Gastrocnemius medialis (tissue), 4 donors: ENCODE results near the gene PPP1R26. TPM values are rescaled to one million over a fixed set of nuclear protein-coding genes. Genes with fewer than 3 reads are reported as not detected.
"Not testable (repeated sequence)": the region's sequence is repeated elsewhere in the genome, so short reads cannot be mapped to it uniquely, and the experiment has no call there.

ENCODE experiments used
- ATAC-seq, 2 donors: fragments of 150-250 bp; one replicate each; pipeline ENCODE4 v1.9.1; 2016
- DNase-seq, 2 donors: peaks; one replicate each; pipeline ENCODE4 v3.0.0-alpha.2; 2019
- H3K27ac ChIP-seq, 4 donors: fragments of 200-600 bp; sonication (generic); 1 replicate in 1 of 4; 2 replicates in 3 of 4; pipeline ENCODE4 v1.5.1; 2016 to 2018; ENCODE audit warnings: mild to moderate bottlenecking in 2 of 4, moderate library complexity in 1 of 4
- H3K27me3 ChIP-seq, 3 donors: fragments of 200-600 bp; sonication (generic) in 2 of 3; 1 replicate in 1 of 3; 2 replicates in 2 of 3; pipeline versions ENCODE4 v1.5.1 to v1.6.0; 2016 to 2019; ENCODE audit warnings: mild to moderate bottlenecking in 1 of 3, moderate library complexity in 1 of 3
- H3K36me3 ChIP-seq, 2 donors: fragments of 200-600 bp; sonication (generic) in 1 of 2; one replicate each; pipeline ENCODE4 v1.5.1; 2017 to 2018
- H3K4me1 ChIP-seq, 2 donors: fragments of 200-600 bp; sonication (generic) in 1 of 2; one replicate each; pipeline ENCODE4 v1.5.1; 2016 to 2017; ENCODE audit warnings: mild to moderate bottlenecking in 2 of 2
- H3K4me3 ChIP-seq, 4 donors: fragments of 200-600 bp; sonication (generic) in 3 of 4; 1 replicate in 1 of 4; 2 replicates in 3 of 4; pipeline ENCODE4 v1.5.1; 2016 to 2019; ENCODE audit warnings: mild to moderate bottlenecking in 2 of 4
- H3K9me3 ChIP-seq, 3 donors: fragments of 200-600 bp; sonication (generic) in 2 of 3; 1 replicate in 1 of 3; 2 replicates in 2 of 3; pipeline ENCODE4 v1.5.1; 2016 to 2019
- CTCF ChIP-seq, 5 experiments: fragments of 450-650 bp in 3 of 5; fragments of 200-600 bp in 2 of 5; sonication (generic) in 2 of 5; IDR thresholded peaks in 4 of 5; conservative IDR thresholded peaks in 1 of 5; 1 replicate in 4 of 5; 2 replicates in 1 of 5; pipeline ENCODE4 v1.5.1; 2016 to 2019; ENCODE audit warnings: antibody characterized with exemption in 5 of 5, mild to moderate bottlenecking in 3 of 5, moderate library complexity in 3 of 5
- POLR2A ChIP-seq, 2 donors: fragments of 450-650 bp; IDR thresholded peaks; one replicate each; pipeline ENCODE4 v1.6.1; 2017; ENCODE audit warnings: antibody characterized with exemption in 2 of 2, mild to moderate bottlenecking in 2 of 2, moderate library complexity in 2 of 2
- in situ Hi-C, 4 donors: fragments of 200-750 bp; cut with MboI; loops; one replicate each; pipeline versions ENCODE4 v1.15.0 to v1.8.0; 2017; ENCODE audit warnings: low sequenced_read_pairs in 4 of 4
- intact Hi-C: fragments of 100-400 bp; cut with DNase I; formaldehyde crosslinking; loops from one replicate; pipeline ENCODE4 v1.15.1; 2023; ENCODE audit warnings: low total_unique reads
- total RNA-seq, 4 donors: library from RNA; depleted of rRNA; stranded (reverse); fragments of >200 nt; gene quantifications; one replicate each; pipeline versions ENCODE4 v1.1.0 to v1.2.3, GENCODE V29; 2016

The PPP1R26 gene
- total RNA-seq, 4 donors from 2014 or later: 2.6 to 7.1 (median 5.1) TPM

DNA sequence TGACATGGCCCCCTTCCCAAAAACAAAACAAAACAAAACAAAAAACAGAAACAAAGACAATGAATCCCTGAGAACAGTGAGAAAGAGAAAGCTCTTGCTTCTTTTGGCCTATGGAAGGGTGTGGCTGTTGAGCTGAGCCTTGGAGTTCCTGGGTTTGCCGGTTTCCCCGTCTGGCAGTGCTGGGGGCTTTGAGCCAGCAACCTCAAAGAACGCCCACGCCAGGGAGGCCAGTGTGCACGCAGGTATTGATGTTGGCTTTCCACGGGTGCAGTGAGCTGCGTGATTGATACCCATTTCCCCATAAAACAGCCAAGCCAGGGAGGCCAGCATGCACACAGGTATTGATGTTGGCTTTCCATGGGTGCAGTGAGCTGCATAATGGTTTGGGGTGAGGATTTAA lies 33.3 kb downstream of the PPP1R26 start:
- Histone ChIP-seq H3K4me3 (no peak overlapping the region), H3K4me1 (no peaks in the 10 kb centered on the region), H3K36me3 (no peaks in the 10 kb centered on the region), H3K27ac (no peak overlapping the region), H3K9me3 (no peaks in the 10 kb centered on the region), H3K27me3 (no peaks in the 10 kb centered on the region)
- intact Hi-C loops: no loop called here
- no peak for ATAC-seq
- no peak for DNase-seq
- TF ChIP-seq POLR2A (IDR thresholded peaks at IDR 0.05) (no peak), CTCF (IDR thresholded peaks at IDR 0.05 in 4 of 5, conservative IDR thresholded peaks at IDR 0.05 in 1 of 5) (no peak)
- in situ Hi-C loops: no loop called here

DNA sequence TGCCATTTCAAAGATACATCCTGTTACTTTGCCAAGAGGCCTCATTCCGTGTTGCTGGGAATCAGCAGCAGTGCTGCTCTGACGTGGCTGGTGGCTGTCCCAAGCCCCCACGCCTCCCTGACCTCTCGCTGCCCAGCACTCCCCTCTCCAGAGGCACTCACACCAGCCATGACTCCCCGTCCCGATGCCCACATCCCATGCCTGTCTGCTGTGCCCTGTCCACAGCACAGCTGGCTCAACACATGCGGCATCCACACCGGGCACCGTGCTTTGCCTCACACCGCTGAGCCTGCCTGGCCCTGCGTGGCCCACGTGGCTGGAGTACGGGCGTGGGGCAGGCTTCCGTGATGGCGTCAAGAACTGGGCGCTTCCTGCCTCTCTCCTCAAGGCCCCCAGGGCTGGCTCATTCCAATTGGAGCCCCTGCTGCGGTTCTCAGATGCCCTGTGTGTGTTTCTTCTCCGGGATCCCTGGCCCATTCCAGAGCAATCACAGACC lies 33.8 kb downstream of the PPP1R26 start:
- Histone ChIP-seq H3K4me1 (no peaks in the 10 kb centered on the region), H3K36me3 (no peaks in the 10 kb centered on the region), H3K4me3 (no peak overlapping the region), H3K9me3 (no peaks in the 10 kb centered on the region), H3K27ac (no peak overlapping the region), H3K27me3 (peaks cover 0 to 1% (median 0%) of the 10 kb centered on the region in 3 donors)
- TF ChIP-seq POLR2A (IDR thresholded peaks at IDR 0.05) (no peak), CTCF (IDR thresholded peaks at IDR 0.05 in 4 of 5, conservative IDR thresholded peaks at IDR 0.05 in 1 of 5) (no peak)
- no peak for ATAC-seq
- intact Hi-C loops: no loop called here
- in situ Hi-C loops: no loop called here
- no peak for DNase-seq

GRCh38 chr9:135513906-135514305 lies 34.3 kb downstream of the PPP1R26 start:
- ATAC-seq, intact Hi-C loops, H3K4me3 ChIP-seq, H3K36me3 ChIP-seq, DNase-seq, H3K4me1 ChIP-seq, H3K27ac ChIP-seq, H3K9me3 ChIP-seq, H3K27me3 ChIP-seq, in situ Hi-C loops: not testable (repeated sequence)

GRCh38 chr9:135514342-135515082 lies 34.9 kb downstream of the PPP1R26 start:
- Histone ChIP-seq H3K9me3 (no peaks in the 10 kb centered on the region), H3K36me3 (no peaks in the 10 kb centered on the region), H3K4me3 (no peak overlapping the region), H3K4me1 (no peaks in the 10 kb centered on the region), H3K27ac (no peak overlapping the region), H3K27me3 (peaks cover 0 to 2% (median 0%) of the 10 kb centered on the region in 3 donors)
- in situ Hi-C loops: no loop called here
- DNase-seq (no peak), ATAC-seq (no peak)
- intact Hi-C loops: no loop called here
- TF ChIP-seq CTCF (IDR thresholded peaks at IDR 0.05 in 4 of 5, conservative IDR thresholded peaks at IDR 0.05 in 1 of 5): no peak
- TF ChIP-seq POLR2A (IDR thresholded peaks at IDR 0.05): no peak

DNA sequence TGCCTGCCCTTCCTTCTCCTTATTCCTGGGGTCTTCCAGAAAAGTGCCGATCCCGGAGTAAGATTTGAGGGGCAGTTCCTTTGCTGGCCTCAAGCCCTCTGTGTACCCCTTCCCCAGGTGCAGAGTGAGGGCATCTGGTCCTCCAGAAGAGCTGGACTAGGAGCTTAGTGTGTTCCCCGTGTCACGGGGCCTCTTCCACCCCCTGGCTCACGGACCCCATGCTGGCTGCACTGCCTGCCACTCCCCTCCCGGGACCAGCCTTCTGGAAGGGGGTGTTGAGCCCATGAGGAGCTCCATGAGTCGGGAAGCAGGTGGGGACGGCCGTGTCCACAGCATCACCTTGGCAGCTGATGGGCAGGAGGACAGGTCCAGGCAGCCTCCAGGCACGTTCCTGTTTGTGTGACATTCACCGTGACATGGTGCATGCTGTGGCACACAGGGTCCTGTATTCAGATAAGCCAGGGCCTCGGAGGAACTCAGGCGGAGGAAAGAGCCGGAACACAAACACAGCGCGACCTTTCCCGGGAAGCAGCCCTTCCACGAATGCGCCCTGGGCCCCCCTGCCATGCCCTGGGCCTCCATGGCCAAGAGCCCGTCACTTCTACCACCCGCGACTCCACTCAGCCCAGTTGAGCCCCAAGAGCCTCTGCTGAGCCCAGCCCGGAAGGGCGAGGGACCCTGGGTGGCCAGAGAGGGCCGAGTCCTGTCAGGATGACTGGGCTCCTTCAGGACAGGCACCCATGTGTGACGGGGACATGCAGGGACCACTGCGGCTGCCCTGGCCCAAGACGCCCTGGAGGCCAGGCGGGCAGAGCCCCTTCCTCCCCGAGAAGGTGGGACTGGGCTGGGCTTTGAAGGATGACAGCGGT lies 35.7 kb downstream of the PPP1R26 start:
- no peaks in the 10 kb centered on the region for H3K36me3 ChIP-seq
- DNase-seq (no peak), ATAC-seq (no peak)
- no peak overlapping the region for H3K27ac ChIP-seq
- TF ChIP-seq CTCF (IDR thresholded peaks at IDR 0.05 in 4 of 5, conservative IDR thresholded peaks at IDR 0.05 in 1 of 5) (no peak), POLR2A (IDR thresholded peaks at IDR 0.05) (no peak)
- no peak overlapping the region for H3K4me3 ChIP-seq
- no peaks in the 10 kb centered on the region for H3K4me1 ChIP-seq
- intact Hi-C loops (no loop called here), in situ Hi-C loops (no loop called here)
- H3K9me3 ChIP-seq: no peaks in the 10 kb centered on the region
- H3K27me3 ChIP-seq: peaks cover 0 to 2% (median 0%) of the 10 kb centered on the region in 3 donors
